Measurements from ENCODE around the gene DSE. TPM values are rescaled to one million over a fixed set of nuclear protein-coding genes. Genes with fewer than 3 reads are reported as not detected.

Gene DSE
- total RNA-seq, 1 experiment from 2014 or later = 43.3 TPM

DNA sequence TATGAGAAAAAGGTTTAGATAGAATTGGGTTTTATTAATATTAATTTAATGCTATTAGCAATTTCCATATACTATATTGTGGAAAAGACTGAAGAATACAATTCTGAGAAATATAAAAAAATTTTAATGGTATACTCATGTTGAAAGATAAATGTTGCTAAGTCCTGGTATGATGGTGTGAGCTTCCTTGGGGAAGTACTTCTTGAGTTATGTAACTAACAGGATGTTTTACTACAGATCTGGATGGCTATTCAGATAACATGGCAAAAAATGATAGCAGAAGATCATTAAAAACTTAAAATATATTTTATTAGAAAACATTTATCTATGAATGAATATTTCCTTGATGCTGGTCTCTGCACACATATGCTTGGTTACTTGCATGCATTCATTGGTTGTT lies 66.9 kb downstream of the DSE start:
- Histone ChIP-seq H3K9me3 (ENCODE audit: insufficient read depth, low read depth) (no peaks in the 10 kb centered on the region), H3K27ac (no peak overlapping the region), H3K9me2 (ENCODE audit: insufficient read depth) (no peaks in the 10 kb centered on the region), H3K4me3 (no peak overlapping the region), H3K4me1 (replicated peaks; ENCODE audit: insufficient read depth) (no peaks in the 10 kb centered on the region), H3K4me2 (no peak overlapping the region), H3K27me3 (ENCODE audit: insufficient read depth, low read depth) (no peaks in the 10 kb centered on the region), H3F3A (ENCODE audit: insufficient read depth, low read depth) (no peaks in the 10 kb centered on the region), H4K20me1 (ENCODE audit: insufficient read depth) (no peaks in the 10 kb centered on the region), H2AFZ (no peak overlapping the region), H3K79me2 (ENCODE audit: low read depth) (no peaks in the 10 kb centered on the region), H3K36me3 (ENCODE audit: low read depth) (no peaks in the 10 kb centered on the region)
- intact Hi-C loops (cut with micrococcal nuclease; ENCODE audit: unreplicated experiment) = no loop called here
- CTCF ChIA-PET = no interaction called here
- POLR2A ChIA-PET (ENCODE audit: unreplicated experiment) = no interaction called here
- no TSS peak for BruUV-seq (replicated peaks)
- no peak for TF ChIP-seq CTCF (conservative IDR thresholded peaks at IDR 0.05)
- no peak for TF ChIP-seq EZH2 (IDR thresholded peaks at IDR 0.05; ENCODE audit: low read depth)
- DNase-seq = no peak

- Histone ChIP-seq H3K4me3 (no peak overlapping the region), H3K79me2 (ENCODE audit: low read depth) (no peaks in the 10 kb centered on the region), H4K20me1 (ENCODE audit: insufficient read depth) (no peaks in the 10 kb centered on the region), H3K9me3 (ENCODE audit: insufficient read depth, low read depth) (no peaks in the 10 kb centered on the region), H3K36me3 (ENCODE audit: low read depth) (no peaks in the 10 kb centered on the region), H3K9me2 (ENCODE audit: insufficient read depth) (no peaks in the 10 kb centered on the region), H3K4me1 (replicated peaks; ENCODE audit: insufficient read depth) (no peaks in the 10 kb centered on the region), H3K27me3 (ENCODE audit: insufficient read depth, low read depth) (no peaks in the 10 kb centered on the region), H3K4me2 (no peak overlapping the region), H2AFZ (no peak overlapping the region), H3K27ac (no peak overlapping the region), H3F3A (ENCODE audit: insufficient read depth, low read depth) (no peaks in the 10 kb centered on the region)
- CTCF ChIA-PET = interaction anchor here (0.6 kb wide), 1 partner anchor 173 kb away, joined by 3 read pairs; no protein-coding TSS in a partner anchor
- POLR2A ChIA-PET (ENCODE audit: unreplicated experiment) = no interaction called here
- TF ChIP-seq EZH2 (IDR thresholded peaks at IDR 0.05; ENCODE audit: low read depth) (no peak), CTCF (conservative IDR thresholded peaks at IDR 0.05) (no peak)
- DNase-seq = no peak
- no TSS peak for BruUV-seq (replicated peaks)
- intact Hi-C loops (cut with micrococcal nuclease; ENCODE audit: unreplicated experiment) = no loop called here
These were observed 68.1 kb downstream of the DSE start for GRCh38 chr6:116438590-116439448.

DNA sequence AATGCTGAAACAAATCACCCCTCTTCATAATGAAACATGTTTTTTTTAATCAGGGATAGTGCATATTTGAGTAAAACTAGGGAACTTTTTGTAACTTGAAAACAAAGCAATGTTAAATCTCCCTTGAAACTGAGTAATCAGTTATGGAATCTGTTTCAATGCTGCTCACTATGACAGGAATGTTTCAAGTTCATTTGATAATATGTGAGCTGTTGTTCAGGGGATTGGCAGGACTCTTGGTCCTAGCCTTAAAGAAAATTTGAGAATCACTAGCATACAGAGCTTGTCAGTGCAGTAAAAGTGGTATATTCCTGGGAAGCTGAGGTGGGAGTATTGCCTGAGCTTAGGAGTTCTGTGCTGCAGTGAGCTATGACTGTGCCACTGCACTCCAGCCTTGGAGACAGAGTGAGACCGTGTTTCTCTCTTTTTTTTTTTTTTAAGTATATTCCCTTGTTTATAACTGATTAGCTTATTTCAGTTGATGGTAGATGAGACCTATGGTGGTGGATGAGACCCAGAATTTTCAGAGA lies 68.8 kb downstream of the DSE start:
- intact Hi-C loops (cut with micrococcal nuclease; ENCODE audit: unreplicated experiment) = no loop called here
- Histone ChIP-seq H3K36me3 (ENCODE audit: low read depth) (no peaks in the 10 kb centered on the region), H3K79me2 (ENCODE audit: low read depth) (no peaks in the 10 kb centered on the region), H2AFZ (no peak overlapping the region), H3K9me3 (ENCODE audit: insufficient read depth, low read depth) (no peaks in the 10 kb centered on the region), H3K4me2 (no peak overlapping the region), H3K9me2 (ENCODE audit: insufficient read depth) (no peaks in the 10 kb centered on the region), H3K27ac (no peak overlapping the region), H3K4me3 (no peak overlapping the region), H3F3A (ENCODE audit: insufficient read depth, low read depth) (no peaks in the 10 kb centered on the region), H4K20me1 (ENCODE audit: insufficient read depth) (no peaks in the 10 kb centered on the region), H3K27me3 (ENCODE audit: insufficient read depth, low read depth) (no peaks in the 10 kb centered on the region), H3K4me1 (replicated peaks; ENCODE audit: insufficient read depth) (no peaks in the 10 kb centered on the region)
- no TSS peak for BruUV-seq (replicated peaks)
- DNase-seq = no peak
- no peak for TF ChIP-seq CTCF (conservative IDR thresholded peaks at IDR 0.05)
- TF ChIP-seq EZH2 (IDR thresholded peaks at IDR 0.05; ENCODE audit: low read depth) = no peak
- POLR2A ChIA-PET (ENCODE audit: unreplicated experiment) = no interaction called here
- CTCF ChIA-PET = interaction anchor here (0.6 kb wide), 3 partner anchors 8 to 808 kb away, joined by 3 to 5 read pairs (median 3); no protein-coding TSS in a partner anchor

Measured in PC-9 (cell line).